GM23338 (cell line): ENCODE measurements around the gene HTR4.

Source experiments
- CREB1 ChIP-seq: fragments of 250-450 bp; sonication (Bioruptor Pico); IDR thresholded peaks from 2 replicates; pipeline ENCODE4 v1.5.0; 2020; ENCODE audit warnings: low read depth, mild to moderate bottlenecking, moderate library complexity
- POLR2AphosphoS5 ChIP-seq: IDR thresholded peaks from 2 replicates; pipeline ENCODE4 v1.6.1; 2016; ENCODE audit warnings: antibody characterized with exemption, low read depth
- TF ChIP-seq, protein P1 (sequence below), 2 experiments: fragments of 200-600 bp in 1 of 2; sonication (generic) in 1 of 2; conservative IDR thresholded peaks; 2 replicates each; pipeline versions ENCODE4 v1.5.1 to v1.6.1; 2016 to 2017; ENCODE audit warnings: antibody characterized with exemption in 2 of 2, low read depth in 2 of 2, mild to moderate bottlenecking in 2 of 2, moderate library complexity in 1 of 2
- TF ChIP-seq, protein P2 (sequence below): IDR thresholded peaks from one replicate; pipeline ENCODE4 v1.6.1; 2018; ENCODE audit warnings: antibody characterized with exemption; ENCODE audit not compliant: unreplicated experiment

DNA sequence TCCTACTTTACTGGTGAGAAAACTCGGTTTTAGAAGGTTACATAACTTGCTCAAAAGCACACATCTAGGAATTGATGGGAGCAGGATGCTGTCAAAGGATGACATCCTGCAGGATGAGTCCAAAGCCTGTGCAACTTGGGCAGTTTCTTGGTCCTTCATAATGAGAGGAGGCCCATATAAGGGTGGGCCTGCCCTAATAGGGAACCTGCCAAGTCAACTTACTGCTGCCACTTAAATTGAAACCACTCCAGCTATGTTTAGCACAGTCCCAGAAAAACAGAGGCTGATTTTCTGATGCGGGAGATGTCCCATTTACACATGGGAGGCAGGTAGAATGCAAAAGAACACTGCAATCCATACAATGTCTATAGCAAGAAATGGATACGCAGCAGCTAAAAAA lies 208.7 kb downstream of the HTR4 start:
- TF ChIP-seq, protein P1, sequence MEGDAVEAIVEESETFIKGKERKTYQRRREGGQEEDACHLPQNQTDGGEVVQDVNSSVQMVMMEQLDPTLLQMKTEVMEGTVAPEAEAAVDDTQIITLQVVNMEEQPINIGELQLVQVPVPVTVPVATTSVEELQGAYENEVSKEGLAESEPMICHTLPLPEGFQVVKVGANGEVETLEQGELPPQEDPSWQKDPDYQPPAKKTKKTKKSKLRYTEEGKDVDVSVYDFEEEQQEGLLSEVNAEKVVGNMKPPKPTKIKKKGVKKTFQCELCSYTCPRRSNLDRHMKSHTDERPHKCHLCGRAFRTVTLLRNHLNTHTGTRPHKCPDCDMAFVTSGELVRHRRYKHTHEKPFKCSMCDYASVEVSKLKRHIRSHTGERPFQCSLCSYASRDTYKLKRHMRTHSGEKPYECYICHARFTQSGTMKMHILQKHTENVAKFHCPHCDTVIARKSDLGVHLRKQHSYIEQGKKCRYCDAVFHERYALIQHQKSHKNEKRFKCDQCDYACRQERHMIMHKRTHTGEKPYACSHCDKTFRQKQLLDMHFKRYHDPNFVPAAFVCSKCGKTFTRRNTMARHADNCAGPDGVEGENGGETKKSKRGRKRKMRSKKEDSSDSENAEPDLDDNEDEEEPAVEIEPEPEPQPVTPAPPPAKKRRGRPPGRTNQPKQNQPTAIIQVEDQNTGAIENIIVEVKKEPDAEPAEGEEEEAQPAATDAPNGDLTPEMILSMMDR (conservative IDR thresholded peaks at IDR 0.05; ENCODE audit: low read depth in 2 of 2): no peak
- TF ChIP-seq, protein P2, sequence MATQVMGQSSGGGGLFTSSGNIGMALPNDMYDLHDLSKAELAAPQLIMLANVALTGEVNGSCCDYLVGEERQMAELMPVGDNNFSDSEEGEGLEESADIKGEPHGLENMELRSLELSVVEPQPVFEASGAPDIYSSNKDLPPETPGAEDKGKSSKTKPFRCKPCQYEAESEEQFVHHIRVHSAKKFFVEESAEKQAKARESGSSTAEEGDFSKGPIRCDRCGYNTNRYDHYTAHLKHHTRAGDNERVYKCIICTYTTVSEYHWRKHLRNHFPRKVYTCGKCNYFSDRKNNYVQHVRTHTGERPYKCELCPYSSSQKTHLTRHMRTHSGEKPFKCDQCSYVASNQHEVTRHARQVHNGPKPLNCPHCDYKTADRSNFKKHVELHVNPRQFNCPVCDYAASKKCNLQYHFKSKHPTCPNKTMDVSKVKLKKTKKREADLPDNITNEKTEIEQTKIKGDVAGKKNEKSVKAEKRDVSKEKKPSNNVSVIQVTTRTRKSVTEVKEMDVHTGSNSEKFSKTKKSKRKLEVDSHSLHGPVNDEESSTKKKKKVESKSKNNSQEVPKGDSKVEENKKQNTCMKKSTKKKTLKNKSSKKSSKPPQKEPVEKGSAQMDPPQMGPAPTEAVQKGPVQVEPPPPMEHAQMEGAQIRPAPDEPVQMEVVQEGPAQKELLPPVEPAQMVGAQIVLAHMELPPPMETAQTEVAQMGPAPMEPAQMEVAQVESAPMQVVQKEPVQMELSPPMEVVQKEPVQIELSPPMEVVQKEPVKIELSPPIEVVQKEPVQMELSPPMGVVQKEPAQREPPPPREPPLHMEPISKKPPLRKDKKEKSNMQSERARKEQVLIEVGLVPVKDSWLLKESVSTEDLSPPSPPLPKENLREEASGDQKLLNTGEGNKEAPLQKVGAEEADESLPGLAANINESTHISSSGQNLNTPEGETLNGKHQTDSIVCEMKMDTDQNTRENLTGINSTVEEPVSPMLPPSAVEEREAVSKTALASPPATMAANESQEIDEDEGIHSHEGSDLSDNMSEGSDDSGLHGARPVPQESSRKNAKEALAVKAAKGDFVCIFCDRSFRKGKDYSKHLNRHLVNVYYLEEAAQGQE: no peak
- TF ChIP-seq CREB1 (CRISPR knock-in tag) (no peak), POLR2AphosphoS5 (no peak)
